Transverse colon (tissue), 4 donors: ENCODE measurements around the gene ZIK1.

Experiments used
- CTCF ChIP-seq, 5 experiments: fragments of 200-600 bp in 3 of 5; fragments of 450-650 bp in 2 of 5; sonication (generic) in 3 of 5; IDR thresholded peaks; 1 replicate in 2 of 5; 2 replicates in 3 of 5; pipeline ENCODE4 v1.5.1; 2016 to 2017; ENCODE audit warnings: antibody characterized with exemption in 5 of 5, inconsistent platforms in 3 of 5, mild to moderate bottlenecking in 2 of 5, moderate library complexity in 1 of 5
- POLR2AphosphoS5 ChIP-seq, 3 donors: sonication (generic); formaldehyde crosslinking; IDR thresholded peaks; one replicate each; pipeline ENCODE4 v1.6.1; 2016; ENCODE audit warnings: antibody characterized with exemption in 3 of 3

- TF ChIP-seq CTCF (IDR thresholded peaks at IDR 0.05) (no peak), POLR2AphosphoS5 (IDR thresholded peaks at IDR 0.05) (no peak)
These were observed 26.3 kb upstream of the ZIK1 start for GRCh38 chr19:57557659-57558058.
